Ascending aorta (tissue), 2 donors: ENCODE measurements around the gene GADD45G. TPM values are rescaled to one million over a fixed set of nuclear protein-coding genes. Genes with fewer than 3 reads are reported as not detected.

ENCODE experiments used
- DNase-seq, 2 donors: peaks; one replicate each; pipeline ENCODE4 v3.0.0-alpha.2; 2019; ENCODE audit warnings: low spot score in 2 of 2
- H3K27ac ChIP-seq, 2 donors: fragments of 200-600 bp; sonication (generic); one replicate each; pipeline ENCODE4 v1.5.1; 2016 to 2017; ENCODE audit warnings: mild to moderate bottlenecking in 1 of 2
- H3K27me3 ChIP-seq: fragments of 200-600 bp; sonication (generic); one replicate; pipeline ENCODE4 v1.5.1; 2017
- H3K36me3 ChIP-seq, 2 donors: fragments of 200-600 bp; sonication (generic); one replicate each; pipeline ENCODE4 v1.5.1; 2016
- H3K4me1 ChIP-seq, 2 donors: fragments of 200-600 bp; sonication (generic); one replicate each; pipeline ENCODE4 v1.5.1; 2016 to 2017; ENCODE audit warnings: mild to moderate bottlenecking in 1 of 2
- H3K4me3 ChIP-seq, 2 donors: fragments of 200-600 bp; sonication (generic); one replicate each; pipeline ENCODE4 v1.5.1; 2016 to 2017; ENCODE audit warnings: mild to moderate bottlenecking in 1 of 2
- H3K9me3 ChIP-seq, 2 donors: fragments of 200-600 bp; sonication (generic); one replicate each; pipeline ENCODE4 v1.5.1; 2016
- intact Hi-C: fragments of 100-400 bp; cut with DNase I; formaldehyde crosslinking; loops from one replicate; pipeline ENCODE4 v1.15.1; 2023
- total RNA-seq: library from RNA; depleted of rRNA; stranded (reverse); fragments of >200 nt; gene quantifications from one replicate; pipeline ENCODE4 v1.1.0, GENCODE V29; 2016
- TF ChIP-seq, protein P1 (sequence below), 3 experiments: fragments of 200-600 bp in 2 of 3; fragments of 450-650 bp in 1 of 3; sonication (generic) in 2 of 3; IDR thresholded peaks; one replicate each; pipeline ENCODE4 v1.5.1; 2016 to 2019; ENCODE audit warnings: antibody characterized with exemption in 3 of 3, mild to moderate bottlenecking in 1 of 3, moderate library complexity in 1 of 3

The GADD45G gene
- total RNA-seq, 1 donor from 2014 or later, result 4.6 TPM

DNA sequence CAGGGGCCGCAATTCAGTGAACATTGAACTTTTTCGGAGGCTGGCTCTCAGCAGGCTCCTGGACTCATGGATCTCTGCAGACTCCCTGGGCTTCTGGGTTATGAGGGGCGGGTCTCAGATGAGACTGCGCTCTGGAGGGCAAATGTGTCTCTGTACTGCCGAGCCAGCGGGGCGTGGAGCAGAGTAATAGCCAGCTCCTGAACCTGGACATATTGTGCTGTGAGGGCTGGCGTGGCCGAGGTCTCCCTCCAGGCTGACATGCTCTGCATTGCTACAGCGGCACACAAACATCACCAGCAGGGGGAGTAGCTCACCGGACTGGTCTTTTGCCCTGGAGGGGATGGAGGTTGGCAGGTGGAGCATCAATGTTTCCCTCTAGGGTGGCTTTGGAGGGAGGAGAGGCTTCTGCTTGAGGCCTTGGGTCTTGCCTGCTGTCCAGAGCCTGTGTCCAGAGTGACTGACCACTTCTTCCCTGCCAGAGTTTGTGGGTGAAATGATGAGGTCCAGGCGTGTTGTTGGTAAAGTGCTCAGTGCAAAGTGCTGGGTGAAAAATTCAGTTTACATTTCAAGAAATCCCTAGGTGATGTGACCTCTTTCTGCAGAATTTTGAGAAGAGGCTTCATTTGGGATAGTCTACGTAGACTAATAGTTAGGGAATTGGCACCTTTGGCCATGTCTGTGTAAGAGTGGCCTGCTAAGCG, 10.9 kb upstream of the GADD45G start:
- TF ChIP-seq, protein P1, sequence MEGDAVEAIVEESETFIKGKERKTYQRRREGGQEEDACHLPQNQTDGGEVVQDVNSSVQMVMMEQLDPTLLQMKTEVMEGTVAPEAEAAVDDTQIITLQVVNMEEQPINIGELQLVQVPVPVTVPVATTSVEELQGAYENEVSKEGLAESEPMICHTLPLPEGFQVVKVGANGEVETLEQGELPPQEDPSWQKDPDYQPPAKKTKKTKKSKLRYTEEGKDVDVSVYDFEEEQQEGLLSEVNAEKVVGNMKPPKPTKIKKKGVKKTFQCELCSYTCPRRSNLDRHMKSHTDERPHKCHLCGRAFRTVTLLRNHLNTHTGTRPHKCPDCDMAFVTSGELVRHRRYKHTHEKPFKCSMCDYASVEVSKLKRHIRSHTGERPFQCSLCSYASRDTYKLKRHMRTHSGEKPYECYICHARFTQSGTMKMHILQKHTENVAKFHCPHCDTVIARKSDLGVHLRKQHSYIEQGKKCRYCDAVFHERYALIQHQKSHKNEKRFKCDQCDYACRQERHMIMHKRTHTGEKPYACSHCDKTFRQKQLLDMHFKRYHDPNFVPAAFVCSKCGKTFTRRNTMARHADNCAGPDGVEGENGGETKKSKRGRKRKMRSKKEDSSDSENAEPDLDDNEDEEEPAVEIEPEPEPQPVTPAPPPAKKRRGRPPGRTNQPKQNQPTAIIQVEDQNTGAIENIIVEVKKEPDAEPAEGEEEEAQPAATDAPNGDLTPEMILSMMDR (IDR thresholded peaks at IDR 0.05), result peak in 1 of 3 experiments; percentile 46
- H3K4me3 ChIP-seq, result no peak overlapping the region
- no peaks in the 10 kb centered on the region for H3K27me3 ChIP-seq
- DNase-seq, result no peak
- no peaks in the 10 kb centered on the region for H3K36me3 ChIP-seq
- no peaks in the 10 kb centered on the region for H3K4me1 ChIP-seq
- H3K27ac ChIP-seq, result no peak overlapping the region
- intact Hi-C loops, result no loop called here
- no peaks in the 10 kb centered on the region for H3K9me3 ChIP-seq

DNA sequence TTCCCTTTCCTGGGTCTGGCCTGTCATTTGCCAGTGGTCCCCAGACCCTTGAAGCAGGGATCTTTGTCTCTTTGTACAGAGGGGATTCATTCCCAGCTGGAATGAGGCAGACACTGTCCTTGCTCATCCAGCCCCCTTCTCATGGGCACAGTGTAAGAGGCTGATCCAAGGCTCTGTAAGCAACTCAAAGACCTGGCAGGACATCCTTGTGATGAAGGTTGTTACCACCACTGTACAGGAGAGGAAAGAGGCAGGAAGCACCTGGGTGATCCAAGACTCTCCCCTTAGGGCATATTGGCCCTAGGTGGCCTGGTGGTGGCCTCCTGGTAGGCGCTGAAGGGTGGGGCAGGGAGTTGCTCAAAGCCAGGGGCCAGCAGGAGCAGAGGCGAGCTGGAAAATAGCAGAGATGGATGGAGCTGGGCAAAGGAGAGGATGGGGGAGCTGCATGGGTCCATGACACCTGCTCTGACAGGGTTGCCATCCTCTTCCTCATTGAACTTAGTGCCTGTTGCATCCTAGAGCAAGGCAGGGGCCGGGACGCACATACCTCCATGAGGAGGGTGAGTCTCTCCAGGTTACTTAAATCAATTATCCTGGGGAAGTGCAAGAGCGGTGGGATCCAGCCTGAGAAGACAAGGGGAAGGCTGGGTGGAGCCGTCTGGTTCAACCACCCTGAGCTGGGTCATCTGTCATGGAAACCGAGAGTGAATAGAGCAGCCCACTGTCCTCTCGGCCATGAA, 9.8 kb upstream of the GADD45G start:
- TF ChIP-seq, protein P1 (IDR thresholded peaks at IDR 0.05), result no peak
- no peak overlapping the region for H3K27ac ChIP-seq
- no peaks in the 10 kb centered on the region for H3K9me3 ChIP-seq
- intact Hi-C loops, result loop anchor here (5.0 kb wide), 1 partner anchor 1277 kb away; no protein-coding TSS in a partner anchor
- H3K36me3 ChIP-seq, result no peaks in the 10 kb centered on the region
- H3K4me3 ChIP-seq, result no peak overlapping the region
- DNase-seq, result peak in 1 of 2 donors; percentile 51
- H3K27me3 ChIP-seq, result no peaks in the 10 kb centered on the region
- no peaks in the 10 kb centered on the region for H3K4me1 ChIP-seq

DNA sequence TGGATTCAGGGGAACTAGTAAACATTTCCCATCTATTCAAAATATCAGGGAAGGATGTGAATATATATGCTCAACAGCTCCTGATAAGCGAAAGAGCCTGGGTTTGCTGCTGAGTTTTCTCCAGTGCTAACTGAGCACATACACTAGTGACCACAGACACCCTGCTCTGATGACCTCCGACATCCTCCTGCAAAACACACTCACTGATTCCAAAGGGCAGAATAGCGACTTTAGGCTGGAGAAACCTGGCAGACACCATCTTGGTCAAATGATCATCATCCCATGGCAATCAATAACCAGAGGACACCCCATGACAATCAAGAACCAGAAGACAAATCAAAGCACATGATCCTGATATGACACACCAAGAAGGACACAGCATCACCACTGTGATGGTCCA, 9.2 kb upstream of the GADD45G start:
- Histone ChIP-seq H3K27me3 (no peaks in the 10 kb centered on the region), H3K9me3 (no peaks in the 10 kb centered on the region), H3K36me3 (no peaks in the 10 kb centered on the region), H3K4me1 (no peaks in the 10 kb centered on the region), H3K4me3 (no peak overlapping the region), H3K27ac (no peak overlapping the region)
- TF ChIP-seq, protein P1 (IDR thresholded peaks at IDR 0.05), result no peak
- intact Hi-C loops, result loop anchor here (5.0 kb wide), 1 partner anchor 1277 kb away; no protein-coding TSS in a partner anchor
- peak in 1 of 2 donors; percentile 12 for DNase-seq

DNA sequence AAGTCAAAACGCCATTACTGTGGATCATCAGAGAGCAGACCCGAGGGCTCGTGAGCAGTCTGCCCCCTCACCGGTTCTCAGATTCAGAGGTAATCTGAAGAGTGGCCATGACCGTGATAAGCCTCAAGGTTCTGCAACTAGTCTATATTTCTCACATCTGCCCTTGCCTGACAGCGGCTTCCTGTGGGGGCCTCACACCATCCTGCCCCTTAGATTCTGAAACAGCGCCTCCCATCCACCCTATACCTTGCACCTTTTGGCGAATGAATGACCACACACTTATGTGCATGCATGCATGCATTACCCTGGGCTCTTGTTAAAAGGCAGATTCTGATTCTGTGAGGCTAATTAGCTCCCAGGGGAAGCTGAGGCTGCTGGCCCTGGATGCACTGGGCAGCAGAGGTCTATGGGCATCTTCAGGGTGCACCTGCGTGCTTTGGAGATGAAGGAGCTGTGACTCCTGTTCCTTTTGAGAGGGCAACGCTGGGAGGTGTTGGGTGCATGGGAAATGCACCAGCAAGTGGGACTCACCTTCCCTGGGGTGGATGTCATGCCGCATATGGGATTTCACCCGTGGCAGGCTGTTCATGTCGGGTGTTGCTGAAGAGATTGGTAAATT, 7.8 kb upstream of the GADD45G start:
- peak in 1 of 2 donors; percentile 50 for DNase-seq
- H3K36me3 ChIP-seq, result no peaks in the 10 kb centered on the region
- H3K9me3 ChIP-seq, result no peaks in the 10 kb centered on the region
- no peak overlapping the region for H3K27ac ChIP-seq
- no peaks in the 10 kb centered on the region for H3K27me3 ChIP-seq
- no peaks in the 10 kb centered on the region for H3K4me1 ChIP-seq
- intact Hi-C loops, result loop anchor here (5.0 kb wide), 1 partner anchor 1275 kb away; no protein-coding TSS in a partner anchor
- H3K4me3 ChIP-seq, result no peak overlapping the region
- TF ChIP-seq, protein P1 (IDR thresholded peaks at IDR 0.05), result no peak

DNA sequence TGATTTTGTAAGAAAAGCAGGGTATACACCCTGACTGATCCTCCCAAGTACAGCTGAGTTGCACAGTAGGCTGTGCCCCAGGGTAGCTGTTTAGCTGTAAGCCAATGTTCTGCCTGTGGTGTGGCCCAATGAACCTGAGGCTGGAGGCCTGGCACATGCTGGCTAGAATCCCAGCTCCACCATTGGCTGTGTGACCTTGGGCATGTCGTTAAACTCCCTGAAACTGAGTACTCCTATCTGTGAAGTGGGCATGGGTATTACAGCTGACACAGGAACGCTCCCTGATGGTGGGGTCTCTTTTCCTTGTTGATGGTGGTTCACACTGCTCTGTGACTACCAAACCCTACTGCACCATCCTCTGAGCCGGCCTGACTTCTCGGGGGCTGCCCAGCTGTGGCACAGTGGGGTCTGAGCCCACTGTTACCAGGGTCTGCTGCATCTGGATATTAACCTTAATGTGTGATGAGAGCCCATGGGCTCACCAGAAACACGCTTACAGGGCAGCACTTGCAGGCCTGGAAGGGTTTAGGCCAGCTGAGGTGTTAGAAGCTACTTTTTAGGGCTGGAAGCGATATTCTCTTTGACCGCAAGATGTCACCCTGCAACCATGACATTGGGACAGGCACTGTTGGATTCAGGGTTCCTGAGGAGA, 7.0 kb upstream of the GADD45G start:
- Histone ChIP-seq H3K27ac (no peak overlapping the region), H3K27me3 (no peaks in the 10 kb centered on the region), H3K9me3 (no peaks in the 10 kb centered on the region), H3K4me1 (no peaks in the 10 kb centered on the region), H3K4me3 (no peak overlapping the region), H3K36me3 (no peaks in the 10 kb centered on the region)
- TF ChIP-seq, protein P1 (IDR thresholded peaks at IDR 0.05), result peak; percentile 76 to 86 (median 79)
- intact Hi-C loops, result loop anchor here (1.0 to 5.0 kb wide), 2 partner anchors 504 to 1274 kb away; no protein-coding TSS in a partner anchor
- peak in 1 of 2 donors; percentile 71 for DNase-seq
